Measurements from ENCODE around the gene DYNC1LI1.
"Not testable (repeated sequence)": the region's sequence is repeated elsewhere in the genome, so short reads cannot be mapped to it uniquely, and the experiment has no call there.

DYNC1LI1 gene

GRCh38 chr3:32525720-32526119, 44.9 kb downstream of the DYNC1LI1 start:
- DNase-seq: no peak

- no peak for DNase-seq
These were observed 48.0 kb downstream of the DYNC1LI1 start for GRCh38 chr3:32522682-32523081.

- not testable (repeated sequence) for DNase-seq
These were observed 51.7 kb downstream of the DYNC1LI1 start for GRCh38 chr3:32518921-32519320.

GRCh38 chr3:32516751-32517150, 53.9 kb downstream of the DYNC1LI1 start:
- not testable (repeated sequence) for DNase-seq

- DNase-seq: no peak
These were observed 59.7 kb downstream of the DYNC1LI1 start for GRCh38 chr3:32511005-32511404.

- DNase-seq: peak; percentile 69
These were observed 60.5 kb downstream of the DYNC1LI1 start for GRCh38 chr3:32510075-32510724.

- no peak for DNase-seq
These were observed 61.9 kb downstream of the DYNC1LI1 start for GRCh38 chr3:32508711-32509110.

- no peak for DNase-seq
These were observed 64.2 kb downstream of the DYNC1LI1 start for GRCh38 chr3:32506466-32506865.

- no peak for DNase-seq
These were observed 67.7 kb downstream of the DYNC1LI1 start for GRCh38 chr3:32502946-32503286.

- peak; percentile 85 for DNase-seq
These were observed 68.3 kb downstream of the DYNC1LI1 start, which contains the start of gene CMTM6 for GRCh38 chr3:32502118-32502945. Gene CMTM6, minus strand, starts transcription at chr3:32502852. Its CDS starts 107 bp downstream, at chr3:32502745.

- DNase-seq: no peak
These were observed 68.9 kb downstream of the DYNC1LI1 start for GRCh38 chr3:32501783-32502117.

- DNase-seq: no peak
These were observed 69.5 kb downstream of the DYNC1LI1 start for GRCh38 chr3:32500880-32501782.

GRCh38 chr3:32500231-32500630, 70.4 kb downstream of the DYNC1LI1 start:
- DNase-seq: no peak

- DNase-seq: no peak
These were observed 71.1 kb downstream of the DYNC1LI1 start for GRCh38 chr3:32499585-32499984.

GRCh38 chr3:32498992-32499391, 71.7 kb downstream of the DYNC1LI1 start:
- DNase-seq: no peak

GRCh38 chr3:32498252-32498651, 72.4 kb downstream of the DYNC1LI1 start:
- DNase-seq: no peak

- DNase-seq: no peak
These were observed 75.0 kb downstream of the DYNC1LI1 start for GRCh38 chr3:32495609-32496008.

- no peak for DNase-seq
These were observed 75.6 kb downstream of the DYNC1LI1 start for GRCh38 chr3:32495085-32495484.

GRCh38 chr3:32493437-32494414, 76.9 kb downstream of the DYNC1LI1 start:
- DNase-seq: no peak

GRCh38 chr3:32492684-32493436, 77.8 kb downstream of the DYNC1LI1 start:
- no peak for DNase-seq

GRCh38 chr3:32488474-32489008, 82.1 kb downstream of the DYNC1LI1 start:
- no peak for DNase-seq

All from stimulated activated CD4-positive, alpha-beta T cell treated with anti-CD3 and anti-CD28 coated beads, Interleukin-15, amount 100 ng/mL, for 24 hours (primary cell).